WTC11 (cell line): ENCODE measurements around the gene FHAD1. TPM values are rescaled to one million over a fixed set of nuclear protein-coding genes. Genes with fewer than 3 reads are reported as not detected.

Experiments used
- ATAC-seq: fragments of 200-7000 bp; cut with Tn5 transposase; 2 replicates; pipeline ENCODE4 v1.10.0; 2021; ENCODE audit warnings: mild to moderate bottlenecking, moderate library complexity
- CTCF ChIA-PET: fragments of 300-600 bp; sonication (Branson Sonifier 250); formaldehyde crosslinking; loops from one replicate; lab custom pipeline; 2021; ENCODE audit warnings: antibody characterized with exemption; lab: Charles Lee
- POLR2A ChIA-PET: fragments of 350-600 bp; sonication (Branson Sonifier 250); formaldehyde crosslinking; loops from one replicate; lab custom pipeline; 2021; ENCODE audit warnings: antibody characterized with exemption; lab: Charles Lee
- DNase-seq: peaks from one replicate; pipeline ENCODE4 v3.0.0; 2021; ENCODE audit warnings: low spot score
- H3K27ac Mint-ChIP-seq: 2 replicates; pipeline ENCODE4 v1.8.0; 2021; ENCODE audit warnings: mixed read lengths
- H3K27me3 Mint-ChIP-seq: 2 replicates; pipeline ENCODE4 v1.8.0; 2021; ENCODE audit warnings: low read depth, mild to moderate bottlenecking, moderate library complexity, mixed read lengths
- H3K36me3 Mint-ChIP-seq: 2 replicates; pipeline ENCODE4 v1.8.0; 2021; ENCODE audit warnings: mixed read lengths
- H3K4me1 Mint-ChIP-seq: 2 replicates; pipeline ENCODE4 v1.8.0; 2022; ENCODE audit warnings: mixed read lengths
- H3K4me3 Mint-ChIP-seq: 2 replicates; pipeline ENCODE4 v1.8.0; 2021; ENCODE audit warnings: mild to moderate bottlenecking, moderate library complexity, mixed read lengths
- H3K9me3 Mint-ChIP-seq: 2 replicates; pipeline ENCODE4 v1.8.0; 2021; ENCODE audit warnings: mixed read lengths
- CREM ChIP-seq: sonication (generic); formaldehyde crosslinking; IDR thresholded peaks from 2 replicates; pipeline ENCODE4 v1.8.1; 2022; ENCODE audit warnings: mild to moderate bottlenecking, missing genetic modification reagents, moderate library complexity
- ELF4 ChIP-seq: sonication (generic); formaldehyde crosslinking; IDR thresholded peaks from 2 replicates; pipeline ENCODE4 v1.8.1; 2022; ENCODE audit warnings: low read depth, mild to moderate bottlenecking, moderate library complexity, missing genetic modification reagents
- ESRRA ChIP-seq: sonication (generic); formaldehyde crosslinking; IDR thresholded peaks from 2 replicates; pipeline ENCODE4 v1.8.1; 2022; ENCODE audit warnings: mild to moderate bottlenecking, missing genetic modification reagents, borderline replicate concordance
- GABPB1 ChIP-seq: sonication (generic); formaldehyde crosslinking; IDR thresholded peaks from 2 replicates; pipeline ENCODE4 v1.8.1; 2023; ENCODE audit warnings: mild to moderate bottlenecking, missing genetic modification reagents
- GTF2I ChIP-seq: fragments of 250-450 bp; sonication (Bioruptor Pico); conservative IDR thresholded peaks from 2 replicates; pipeline ENCODE4 v1.4.0; 2021; ENCODE audit warnings: mild to moderate bottlenecking
- JUN ChIP-seq: sonication (generic); formaldehyde crosslinking; IDR thresholded peaks from 2 replicates; pipeline ENCODE4 v1.8.0; 2023; ENCODE audit warnings: mild to moderate bottlenecking, missing genetic modification reagents
- NFE2L1 ChIP-seq: sonication (generic); formaldehyde crosslinking; IDR thresholded peaks from 2 replicates; pipeline ENCODE4 v1.8.1; 2023; ENCODE audit warnings: missing genetic modification reagents
- NR3C1 ChIP-seq: sonication (generic); formaldehyde crosslinking; conservative IDR thresholded peaks from 2 replicates; pipeline ENCODE4 v1.8.1; 2023; ENCODE audit warnings: low read depth, mild to moderate bottlenecking, missing genetic modification reagents
- PRRX2 ChIP-seq: fragments of 250-450 bp; sonication (Bioruptor Pico); IDR thresholded peaks from 2 replicates; pipeline ENCODE4 v1.8.0; 2021; ENCODE audit warnings: mild to moderate bottlenecking
- RELA ChIP-seq: sonication (generic); formaldehyde crosslinking; IDR thresholded peaks from 2 replicates; pipeline ENCODE4 v1.8.1; 2022; ENCODE audit warnings: missing genetic modification reagents, mild to moderate bottlenecking, borderline replicate concordance
- STAT6 ChIP-seq: sonication (generic); formaldehyde crosslinking; conservative IDR thresholded peaks from 2 replicates; pipeline ENCODE4 v1.8.1; 2023; ENCODE audit warnings: mild to moderate bottlenecking, low read depth, missing genetic modification reagents, moderate library complexity
- TEAD4 ChIP-seq: sonication (generic); formaldehyde crosslinking; IDR thresholded peaks from 2 replicates; pipeline ENCODE4 v1.8.0; 2022; ENCODE audit warnings: mild to moderate bottlenecking, missing genetic modification reagents
- ZNF219 ChIP-seq: sonication (generic); formaldehyde crosslinking; IDR thresholded peaks from 2 replicates; pipeline ENCODE4 v1.8.0; 2023; ENCODE audit warnings: missing genetic modification reagents, mild to moderate bottlenecking, borderline replicate concordance
- ZNF232 ChIP-seq: sonication (generic); formaldehyde crosslinking; IDR thresholded peaks from 2 replicates; pipeline ENCODE4 v1.8.0; 2022; ENCODE audit warnings: mild to moderate bottlenecking, missing genetic modification reagents
- ZNF512 ChIP-seq: sonication (generic); formaldehyde crosslinking; IDR thresholded peaks from 2 replicates; pipeline ENCODE4 v1.8.1; 2022; ENCODE audit warnings: missing genetic modification reagents, borderline replicate concordance
- total RNA-seq: library from RNA; stranded (reverse); gene quantifications from 3 replicates; pipeline ENCODE4 v1.2.3, GENCODE V29; 2021
- TF ChIP-seq, protein P1 (sequence below): sonication (generic); formaldehyde crosslinking; IDR thresholded peaks from 2 replicates; pipeline ENCODE4 v1.8.0; 2022; ENCODE audit warnings: mild to moderate bottlenecking, missing genetic modification reagents

The FHAD1 gene
- total RNA-seq, 1 experiment from 2014 or later: 3.0 TPM

GRCh38 chr1:15258833-15259621 is 12.0 kb downstream of the FHAD1 start:
- Mint-ChIP-seq H3K4me1 (0 out of 2 replicates have a peak, but pooled peaks cover 3% of the 10 kb centered on the region), H3K27ac (no peak overlapping the region), H3K9me3 (no peaks in the 10 kb centered on the region), H3K4me3 (no peak overlapping the region), H3K27me3 (peaks cover 6% of the 10 kb centered on the region), H3K36me3 (no peaks in the 10 kb centered on the region)
- ChIA-PET CTCF (no interaction called here), POLR2A (no interaction called here)
- TF ChIP-seq CREM (CRISPR knock-in tag) (no peak), ZNF232 (CRISPR knock-in tag) (no peak), ZNF219 (no peak), STAT6 (CRISPR knock-in tag) (no peak), ELF4 (CRISPR knock-in tag) (no peak), PRRX2 (CRISPR knock-in tag) (no peak), ESRRA (no peak), RELA (CRISPR knock-in tag) (no peak)
- TF ChIP-seq, protein P1, sequence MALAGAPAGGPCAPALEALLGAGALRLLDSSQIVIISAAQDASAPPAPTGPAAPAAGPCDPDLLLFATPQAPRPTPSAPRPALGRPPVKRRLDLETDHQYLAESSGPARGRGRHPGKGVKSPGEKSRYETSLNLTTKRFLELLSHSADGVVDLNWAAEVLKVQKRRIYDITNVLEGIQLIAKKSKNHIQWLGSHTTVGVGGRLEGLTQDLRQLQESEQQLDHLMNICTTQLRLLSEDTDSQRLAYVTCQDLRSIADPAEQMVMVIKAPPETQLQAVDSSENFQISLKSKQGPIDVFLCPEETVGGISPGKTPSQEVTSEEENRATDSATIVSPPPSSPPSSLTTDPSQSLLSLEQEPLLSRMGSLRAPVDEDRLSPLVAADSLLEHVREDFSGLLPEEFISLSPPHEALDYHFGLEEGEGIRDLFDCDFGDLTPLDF (CRISPR knock-in tag): no peak
- ATAC-seq: no peak
- no peak for DNase-seq

DNA sequence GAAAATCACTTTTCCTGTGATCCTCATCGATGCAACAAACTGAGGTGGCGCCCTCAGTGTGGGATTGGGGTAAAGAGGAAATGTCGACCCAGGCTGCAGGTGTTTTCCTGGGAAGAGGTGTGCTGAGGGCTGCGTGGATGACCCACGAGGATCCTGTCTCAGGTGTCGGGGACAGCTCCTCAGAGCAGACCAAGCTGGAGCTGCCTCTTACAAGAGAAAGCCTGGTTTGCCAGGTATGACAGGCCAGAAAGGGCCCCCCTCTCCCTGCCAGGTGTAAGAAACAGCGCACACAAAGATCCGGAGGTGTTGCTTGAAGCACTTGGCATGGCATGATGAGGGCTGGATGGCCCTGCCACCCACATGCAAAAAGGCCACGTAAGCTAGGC is 12.6 kb downstream of the FHAD1 start:
- Mint-ChIP-seq H3K4me3 (no peak overlapping the region), H3K9me3 (peaks cover 1% of the 10 kb centered on the region), H3K27ac (no peak overlapping the region), H3K27me3 (peaks cover 6% of the 10 kb centered on the region), H3K36me3 (no peaks in the 10 kb centered on the region), H3K4me1 (0 out of 2 replicates have a peak, but pooled peaks cover 3% of the 10 kb centered on the region)
- TF ChIP-seq GTF2I (CRISPR knock-in tag) (no peak), GABPB1 (CRISPR knock-in tag) (no peak), JUN (CRISPR knock-in tag) (no peak), NFE2L1 (CRISPR knock-in tag) (no peak), ZNF232 (CRISPR knock-in tag) (no peak), NR3C1 (no peak), TEAD4 (CRISPR knock-in tag) (no peak), ZNF512 (CRISPR knock-in tag) (no peak)
- ChIA-PET POLR2A (no interaction called here), CTCF (interaction anchor here (0.5 to 1.1 kb wide), 3 partner anchors 12 to 131 kb away, joined by 3 to 4 read pairs (median 3); no protein-coding TSS in a partner anchor)
- DNase-seq (no peak), ATAC-seq (0 out of 2 replicates have a peak, but pooled peaks have one; percentile 47)
